K562 (cell line): ENCODE results near the gene ZNF687. TPM values are rescaled to one million over a fixed set of nuclear protein-coding genes. Genes with fewer than 3 reads are reported as not detected.

ENCODE experiments used
- CBFA2T2 ChIP-seq: fragments of 450-650 bp; conservative IDR thresholded peaks from 2 replicates; pipeline ENCODE4 v1.6.1; 2017; ENCODE audit warnings: mild to moderate bottlenecking
- CHD7 ChIP-seq: fragments of 200-600 bp; sonication (generic); IDR thresholded peaks from one replicate; pipeline ENCODE4 v1.6.1; 2012; ENCODE audit warnings: mild to moderate bottlenecking, low read depth, low read length, inconsistent platforms
- MEIS2 ChIP-seq: fragments of 450-650 bp; IDR thresholded peaks from 2 replicates; pipeline ENCODE4 v1.6.1; 2014; ENCODE audit warnings: mild to moderate bottlenecking; ENCODE audit not compliant: partially characterized antibody
- PYGO2 ChIP-seq: fragments of 450-650 bp; IDR thresholded peaks from 2 replicates; pipeline ENCODE4 v1.6.1; 2016; ENCODE audit warnings: mild to moderate bottlenecking, missing genetic modification characterization, moderate library complexity, missing compliant biosample characterization
- SAFB2 ChIP-seq: fragments of 200-400 bp; formaldehyde crosslinking; IDR thresholded peaks from 2 replicates; pipeline ENCODE4 v1.6.1; 2018; ENCODE audit warnings: borderline replicate concordance, low read length, low read depth, moderate library complexity; ENCODE audit not compliant: severe bottlenecking
- STAT5B ChIP-seq: fragments of 250-450 bp; sonication (Bioruptor Pico); IDR thresholded peaks from 2 replicates; pipeline ENCODE4 v1.8.0; 2021; ENCODE audit warnings: mild to moderate bottlenecking, inconsistent platforms
- ZBTB49 ChIP-seq: sonication (generic); formaldehyde crosslinking; IDR thresholded peaks from 2 replicates; pipeline ENCODE4 v1.8.0; 2022; ENCODE audit warnings: missing genetic modification reagents, mild to moderate bottlenecking, borderline replicate concordance
- ZNF224 ChIP-seq: sonication (generic); formaldehyde crosslinking; IDR thresholded peaks from 2 replicates; pipeline ENCODE4 v1.8.0; 2022; ENCODE audit warnings: mild to moderate bottlenecking, missing genetic modification reagents
- ZNF253 ChIP-seq: fragments of 250-450 bp; sonication (Bioruptor Pico); conservative IDR thresholded peaks from 2 replicates; pipeline ENCODE4 v1.6.1; 2021; ENCODE audit warnings: mild to moderate bottlenecking
- ZNF449 ChIP-seq: fragments of 250-450 bp; sonication (Bioruptor Pico); IDR thresholded peaks from 2 replicates; pipeline ENCODE4 v1.8.0; 2022; ENCODE audit warnings: moderate library complexity, mild to moderate bottlenecking, inconsistent platforms
- polyA plus RNA-seq, 8 experiments: library from polyadenylated mRNA; depleted of rRNA in 4 of 8; stranded (reverse) in 5 of 8; unstranded in 3 of 8; fragments of >200 nt; fragmentation: Nextera tagmentation in 2 of 8; fragmentation: Illumina TruSeq in 1 of 8; extraction: Ambion mirVana in 2 of 8; extraction: Trizol in 1 of 8; gene quantifications; 2 replicates each; pipeline versions ENCODE4 v1.2.1 to v1.2.3, GENCODE V29; 2011 to 2014; ENCODE audit warnings: inconsistent platforms in 1 of 8, missing spikeins in 1 of 8
- total RNA-seq, 7 experiments: library from RNA; depleted of rRNA in 6 of 7; stranded (reverse); fragments of >200 nt in 6 of 7; fragmentation: Illumina TruSeq in 2 of 7; extraction: Trizol in 2 of 7; gene quantifications; 2 replicates each; pipeline versions ENCODE4 v1.2.1 to v1.2.3, GENCODE V29; 2011 to 2021; ENCODE audit warnings: low replicate concordance in 1 of 7
- TF ChIP-seq, protein P1 (sequence below): sonication (generic); formaldehyde crosslinking; IDR thresholded peaks from 2 replicates; pipeline ENCODE4 v1.5.0; 2020; ENCODE audit warnings: missing genetic modification reagents

Gene ZNF687
- total and polyA plus RNA-seq, 9 of the 15 experiments (the other 6 are each of a cell fraction or from before 2014, with no cell fraction given): 0.13 to 26.4 (median 10.6) TPM

DNA sequence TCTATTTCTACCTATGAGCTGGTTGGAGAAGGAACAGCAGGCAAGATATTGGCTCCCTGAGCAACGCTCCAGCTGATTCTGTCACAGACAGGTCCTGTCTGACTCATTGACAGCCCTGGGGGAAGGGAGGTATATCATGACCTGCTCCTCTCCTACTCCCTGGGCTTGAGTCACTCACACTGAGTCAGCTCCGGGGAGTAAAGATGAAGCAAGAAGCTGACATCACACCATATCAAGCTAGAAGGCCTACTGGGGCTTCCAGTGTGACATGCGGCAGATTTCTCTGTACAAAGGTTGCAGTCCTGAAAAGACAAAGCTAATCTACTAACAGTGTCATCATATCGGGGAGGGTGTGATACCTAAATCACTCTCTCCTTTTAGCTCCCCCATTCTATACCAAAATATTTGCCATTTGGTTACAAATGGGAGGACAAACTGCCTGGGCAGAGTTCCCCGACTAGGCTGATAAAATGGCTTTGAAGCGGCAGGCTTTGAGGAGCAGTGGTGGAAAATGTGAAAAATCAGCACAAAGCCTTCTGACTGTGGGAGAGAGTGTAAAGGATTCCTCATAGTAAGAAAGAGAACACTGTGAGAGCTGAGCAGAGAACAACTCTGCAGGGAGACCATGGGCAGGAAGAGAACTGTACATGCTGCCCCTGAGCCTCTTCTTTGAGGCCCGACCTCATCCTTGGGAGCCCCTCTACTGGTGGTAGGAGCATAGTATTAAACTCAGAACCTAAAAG is 29.7 kb downstream of the ZNF687 start (continued):
- TF ChIP-seq CHD7 (no peak), ZNF449 (CRISPR knock-in tag) (no peak), SAFB2 (no peak), CBFA2T2 (peak; percentile 42; the same call in 1 of the 2 replicates), MEIS2 (peak; percentile 96), ZBTB49 (CRISPR knock-in tag) (no peak), PYGO2 (tag) (peak; percentile 61), ZNF224 (CRISPR knock-in tag) (no peak), STAT5B (CRISPR knock-in tag) (no peak), ZNF253 (CRISPR knock-in tag) (no peak)
- TF ChIP-seq, protein P1, sequence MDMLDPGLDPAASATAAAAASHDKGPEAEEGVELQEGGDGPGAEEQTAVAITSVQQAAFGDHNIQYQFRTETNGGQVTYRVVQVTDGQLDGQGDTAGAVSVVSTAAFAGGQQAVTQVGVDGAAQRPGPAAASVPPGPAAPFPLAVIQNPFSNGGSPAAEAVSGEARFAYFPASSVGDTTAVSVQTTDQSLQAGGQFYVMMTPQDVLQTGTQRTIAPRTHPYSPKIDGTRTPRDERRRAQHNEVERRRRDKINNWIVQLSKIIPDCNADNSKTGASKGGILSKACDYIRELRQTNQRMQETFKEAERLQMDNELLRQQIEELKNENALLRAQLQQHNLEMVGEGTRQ (CRISPR knock-in tag): no peak
